ENCODE data around the gene GPS2.

GRCh38 chr17:7313890-7314718, 1.1 kb downstream of the GPS2 start:
- no peak for TF ChIP-seq CTCF (IDR thresholded peaks at IDR 0.05)
- no peak for TF ChIP-seq POLR2A (IDR thresholded peaks at IDR 0.05)
